ENCODE data around the gene PCDHA8.
"Not testable (repeated sequence)": the region's sequence is repeated elsewhere in the genome, so short reads cannot be mapped to it uniquely, and the experiment has no call there.

DNA sequence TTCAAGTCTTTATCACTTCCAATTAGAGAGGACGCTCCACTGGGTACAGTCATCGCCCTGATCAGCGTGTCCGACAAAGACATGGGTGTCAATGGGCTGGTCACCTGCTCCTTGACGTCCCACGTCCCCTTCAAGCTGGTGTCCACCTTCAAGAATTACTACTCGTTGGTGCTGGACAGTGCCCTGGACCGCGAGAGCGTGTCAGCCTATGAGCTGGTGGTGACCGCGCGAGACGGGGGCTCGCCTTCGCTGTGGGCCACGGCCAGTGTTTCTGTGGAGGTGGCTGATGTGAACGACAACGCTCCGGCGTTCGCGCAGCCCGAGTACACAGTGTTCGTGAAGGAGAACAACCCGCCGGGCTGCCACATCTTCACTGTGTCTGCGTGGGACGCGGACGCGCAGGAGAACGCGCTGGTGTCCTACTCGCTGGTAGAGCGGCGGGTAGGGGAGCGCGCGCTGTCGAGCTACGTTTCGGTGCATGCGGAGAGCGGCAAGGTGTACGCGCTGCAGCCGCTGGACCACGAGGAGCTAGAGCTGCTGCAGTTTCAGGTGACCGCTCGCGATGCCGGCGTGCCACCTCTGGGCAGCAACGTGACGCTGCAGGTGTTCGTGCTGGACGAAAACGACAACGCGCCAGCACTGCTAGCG, 32.6 kb upstream of the PCDHA8 start:
- TF ChIP-seq POLR2A (IDR thresholded peaks at IDR 0.05) = not testable (repeated sequence)
- TF ChIP-seq, protein P1, sequence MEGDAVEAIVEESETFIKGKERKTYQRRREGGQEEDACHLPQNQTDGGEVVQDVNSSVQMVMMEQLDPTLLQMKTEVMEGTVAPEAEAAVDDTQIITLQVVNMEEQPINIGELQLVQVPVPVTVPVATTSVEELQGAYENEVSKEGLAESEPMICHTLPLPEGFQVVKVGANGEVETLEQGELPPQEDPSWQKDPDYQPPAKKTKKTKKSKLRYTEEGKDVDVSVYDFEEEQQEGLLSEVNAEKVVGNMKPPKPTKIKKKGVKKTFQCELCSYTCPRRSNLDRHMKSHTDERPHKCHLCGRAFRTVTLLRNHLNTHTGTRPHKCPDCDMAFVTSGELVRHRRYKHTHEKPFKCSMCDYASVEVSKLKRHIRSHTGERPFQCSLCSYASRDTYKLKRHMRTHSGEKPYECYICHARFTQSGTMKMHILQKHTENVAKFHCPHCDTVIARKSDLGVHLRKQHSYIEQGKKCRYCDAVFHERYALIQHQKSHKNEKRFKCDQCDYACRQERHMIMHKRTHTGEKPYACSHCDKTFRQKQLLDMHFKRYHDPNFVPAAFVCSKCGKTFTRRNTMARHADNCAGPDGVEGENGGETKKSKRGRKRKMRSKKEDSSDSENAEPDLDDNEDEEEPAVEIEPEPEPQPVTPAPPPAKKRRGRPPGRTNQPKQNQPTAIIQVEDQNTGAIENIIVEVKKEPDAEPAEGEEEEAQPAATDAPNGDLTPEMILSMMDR (IDR thresholded peaks at IDR 0.05 in 4 of 5, conservative IDR thresholded peaks at IDR 0.05 in 1 of 5) = not testable (repeated sequence)
